Loucy (cell line): Measurements from ENCODE around the gene ZNF407.

Experiments
- H2AFZ ChIP-seq: fragments of 200-600 bp; sonication (generic); 2 replicates; pipeline ENCODE4 v1.6.0; 2016; ENCODE audit warnings: antibody characterized with exemption, mild to moderate bottlenecking, low read length, moderate library complexity
- H3F3A ChIP-seq: fragments of 200-600 bp; 2 replicates; pipeline ENCODE4 v1.6.0; 2016; ENCODE audit warnings: antibody characterized with exemption, low read depth, mild to moderate bottlenecking
- H3K27me3 ChIP-seq: fragments of 200-600 bp; sonication (generic); 2 replicates; pipeline ENCODE4 v1.6.1; 2014; ENCODE audit warnings: low read length, mild to moderate bottlenecking; ENCODE audit not compliant: insufficient read depth, poor library complexity, severe bottlenecking
- H3K36me3 ChIP-seq: fragments of 200-600 bp; sonication (generic); 2 replicates; pipeline ENCODE4 v1.6.1; 2016; ENCODE audit warnings: low read length; ENCODE audit not compliant: insufficient read depth
- H3K4me1 ChIP-seq: fragments of 200-600 bp; sonication (generic); 2 replicates; pipeline ENCODE4 v1.5.1; 2014; ENCODE audit warnings: low read length, mild to moderate bottlenecking; ENCODE audit not compliant: insufficient read depth, poor library complexity, severe bottlenecking
- H3K4me2 ChIP-seq: fragments of 200-600 bp; sonication (generic); 2 replicates; pipeline ENCODE4 v1.6.0; 2014; ENCODE audit warnings: antibody characterized with exemption, low read length, low read depth, mild to moderate bottlenecking; ENCODE audit not compliant: poor library complexity, severe bottlenecking
- H3K4me3 ChIP-seq: fragments of 200-600 bp; sonication (generic); 2 replicates; pipeline ENCODE4 v1.5.1; 2014; ENCODE audit warnings: low read length, mild to moderate bottlenecking, mixed read lengths; ENCODE audit not compliant: poor library complexity, severe bottlenecking
- H3K79me2 ChIP-seq: fragments of 200-600 bp; sonication (generic); 2 replicates; pipeline ENCODE4 v1.6.1; 2014; ENCODE audit warnings: low read length; ENCODE audit not compliant: insufficient read depth
- H3K9ac ChIP-seq: fragments of 200-600 bp; sonication (generic); 2 replicates; pipeline ENCODE4 v1.6.0; 2014; ENCODE audit warnings: mild to moderate bottlenecking, low read depth, low read length, moderate library complexity; ENCODE audit not compliant: poor library complexity, severe bottlenecking
- H3K9me2 ChIP-seq: fragments of 200-600 bp; sonication (generic); replicated peaks from 2 replicates; pipeline ENCODE4 v1.6.1; 2016; ENCODE audit warnings: low read depth, low read length, mixed read lengths
- H3K9me3 ChIP-seq: fragments of 200-600 bp; sonication (generic); 2 replicates; pipeline ENCODE4 v1.6.1; 2014; ENCODE audit warnings: mild to moderate bottlenecking, antibody characterized with exemption, low read length, low read depth; ENCODE audit not compliant: insufficient read depth
- H4K20me1 ChIP-seq: fragments of 200-600 bp; sonication (generic); 2 replicates; pipeline ENCODE4 v1.6.0; 2014; ENCODE audit warnings: antibody characterized with exemption, low read length, mild to moderate bottlenecking; ENCODE audit not compliant: insufficient read depth, poor library complexity, severe bottlenecking
- EZH2phosphoT487 ChIP-seq: fragments of 200-600 bp; IDR thresholded peaks from 2 replicates; pipeline ENCODE4 v1.6.1; 2018; ENCODE audit warnings: antibody characterized with exemption, mild to moderate bottlenecking, moderate library complexity, borderline replicate concordance
- TF ChIP-seq, protein P1 (sequence below): fragments of 200-600 bp; sonication (generic); conservative IDR thresholded peaks from 2 replicates; pipeline ENCODE4 v1.5.1; 2014; ENCODE audit warnings: mild to moderate bottlenecking, antibody characterized with exemption, low read length

The ZNF407 gene

GRCh38 chr18:74869904-74870863 is 272.5 kb downstream of the ZNF407 start:
- Histone ChIP-seq H3K9ac (no peak overlapping the region), H3K4me1 (no peaks in the 10 kb centered on the region), H3F3A (no peaks in the 10 kb centered on the region), H3K9me3 (no peaks in the 10 kb centered on the region), H4K20me1 (no peaks in the 10 kb centered on the region), H3K79me2 (no peaks in the 10 kb centered on the region), H3K4me2 (no peak overlapping the region), H3K36me3 (no peaks in the 10 kb centered on the region), H2AFZ (no peak overlapping the region), H3K4me3 (no peak overlapping the region), H3K9me2 (no peaks in the 10 kb centered on the region), H3K27me3 (no peaks in the 10 kb centered on the region)
- TF ChIP-seq, protein P1, sequence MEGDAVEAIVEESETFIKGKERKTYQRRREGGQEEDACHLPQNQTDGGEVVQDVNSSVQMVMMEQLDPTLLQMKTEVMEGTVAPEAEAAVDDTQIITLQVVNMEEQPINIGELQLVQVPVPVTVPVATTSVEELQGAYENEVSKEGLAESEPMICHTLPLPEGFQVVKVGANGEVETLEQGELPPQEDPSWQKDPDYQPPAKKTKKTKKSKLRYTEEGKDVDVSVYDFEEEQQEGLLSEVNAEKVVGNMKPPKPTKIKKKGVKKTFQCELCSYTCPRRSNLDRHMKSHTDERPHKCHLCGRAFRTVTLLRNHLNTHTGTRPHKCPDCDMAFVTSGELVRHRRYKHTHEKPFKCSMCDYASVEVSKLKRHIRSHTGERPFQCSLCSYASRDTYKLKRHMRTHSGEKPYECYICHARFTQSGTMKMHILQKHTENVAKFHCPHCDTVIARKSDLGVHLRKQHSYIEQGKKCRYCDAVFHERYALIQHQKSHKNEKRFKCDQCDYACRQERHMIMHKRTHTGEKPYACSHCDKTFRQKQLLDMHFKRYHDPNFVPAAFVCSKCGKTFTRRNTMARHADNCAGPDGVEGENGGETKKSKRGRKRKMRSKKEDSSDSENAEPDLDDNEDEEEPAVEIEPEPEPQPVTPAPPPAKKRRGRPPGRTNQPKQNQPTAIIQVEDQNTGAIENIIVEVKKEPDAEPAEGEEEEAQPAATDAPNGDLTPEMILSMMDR = no peak
- TF ChIP-seq EZH2phosphoT487 = no peak

DNA sequence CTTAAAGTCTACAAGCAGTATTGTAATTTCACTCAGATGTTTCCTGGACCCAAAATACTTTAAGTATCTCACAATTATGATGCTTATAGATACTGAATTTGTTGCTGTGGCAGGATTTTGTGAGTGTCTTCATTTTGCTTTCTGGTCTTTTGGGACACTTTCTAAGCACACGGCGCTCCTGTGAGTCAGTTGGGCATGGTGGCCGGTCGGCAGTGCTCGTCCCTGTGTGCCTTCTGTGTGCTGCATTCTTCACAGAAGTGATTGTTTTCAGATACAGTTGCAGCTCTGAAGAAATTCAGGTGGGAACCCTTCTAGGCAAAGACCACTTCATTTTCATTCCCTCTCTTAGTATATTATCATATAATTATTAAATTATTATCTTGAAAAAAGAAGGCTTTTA is 273.3 kb downstream of the ZNF407 start:
- no peaks in the 10 kb centered on the region for H3K36me3 ChIP-seq
- H3K9ac ChIP-seq = no peak overlapping the region
- H2AFZ ChIP-seq = no peak overlapping the region
- no peaks in the 10 kb centered on the region for H3K79me2 ChIP-seq
- no peaks in the 10 kb centered on the region for H3K9me2 ChIP-seq
- no peak overlapping the region for H3K4me2 ChIP-seq
- no peaks in the 10 kb centered on the region for H3K27me3 ChIP-seq
- no peak overlapping the region for H3K4me3 ChIP-seq
- H3K9me3 ChIP-seq = no peaks in the 10 kb centered on the region
- no peaks in the 10 kb centered on the region for H3F3A ChIP-seq
- TF ChIP-seq, protein P1 = no peak
- TF ChIP-seq EZH2phosphoT487 = no peak
- H3K4me1 ChIP-seq = no peaks in the 10 kb centered on the region
- H4K20me1 ChIP-seq = no peaks in the 10 kb centered on the region

- TF ChIP-seq EZH2phosphoT487 = no peak
- TF ChIP-seq, protein P1 = no peak
- no peaks in the 10 kb centered on the region for H3K79me2 ChIP-seq
- H3K9me3 ChIP-seq = no peaks in the 10 kb centered on the region
- no peak overlapping the region for H3K4me2 ChIP-seq
- H3K4me3 ChIP-seq = no peak overlapping the region
- H3F3A ChIP-seq = no peaks in the 10 kb centered on the region
- H3K9me2 ChIP-seq = no peaks in the 10 kb centered on the region
- no peak overlapping the region for H3K9ac ChIP-seq
- no peaks in the 10 kb centered on the region for H3K36me3 ChIP-seq
- H3K27me3 ChIP-seq = no peaks in the 10 kb centered on the region
- no peak overlapping the region for H2AFZ ChIP-seq
- no peaks in the 10 kb centered on the region for H3K4me1 ChIP-seq
- no peaks in the 10 kb centered on the region for H4K20me1 ChIP-seq
Observed at GRCh38 chr18:74873629-74874028, 276.0 kb downstream of the ZNF407 start.
